Liver (tissue), 3 donors: ENCODE results near the gene LRMDA.

Experiments used
- CTCF ChIP-seq: fragments of 150-350 bp; IDR thresholded peaks from 2 replicates; pipeline ENCODE4 v1.5.1; 2017; ENCODE audit warnings: improper control_type of control experiment, low read depth, low read length; ENCODE audit not compliant: missing input control
- EGR1 ChIP-seq, 2 donors: IDR thresholded peaks; 2 replicates each; pipeline ENCODE4 v1.6.1; 2016 to 2018; ENCODE audit warnings: antibody characterized with exemption in 2 of 2, low read depth in 2 of 2
- donor health status: healthy.
- donor health status: healthy.

- no peak for TF ChIP-seq CTCF
- no peak for TF ChIP-seq EGR1 (IDR thresholded peaks at IDR 0.05; ENCODE audit: low read depth in 2 of 2)
Measured at GRCh38 chr10:75456122-75456521, 24.7 kb downstream of the LRMDA start.
